Nucleus accumbens (tissue), 56 donors: ENCODE measurements around the gene PGAM5.

ENCODE experiments used
- DNase-seq, 56 donors: peaks; one replicate each; lab custom pipeline; 2025; lab: John Stamatoyannopoulos, UW

The PGAM5 gene

DNA sequence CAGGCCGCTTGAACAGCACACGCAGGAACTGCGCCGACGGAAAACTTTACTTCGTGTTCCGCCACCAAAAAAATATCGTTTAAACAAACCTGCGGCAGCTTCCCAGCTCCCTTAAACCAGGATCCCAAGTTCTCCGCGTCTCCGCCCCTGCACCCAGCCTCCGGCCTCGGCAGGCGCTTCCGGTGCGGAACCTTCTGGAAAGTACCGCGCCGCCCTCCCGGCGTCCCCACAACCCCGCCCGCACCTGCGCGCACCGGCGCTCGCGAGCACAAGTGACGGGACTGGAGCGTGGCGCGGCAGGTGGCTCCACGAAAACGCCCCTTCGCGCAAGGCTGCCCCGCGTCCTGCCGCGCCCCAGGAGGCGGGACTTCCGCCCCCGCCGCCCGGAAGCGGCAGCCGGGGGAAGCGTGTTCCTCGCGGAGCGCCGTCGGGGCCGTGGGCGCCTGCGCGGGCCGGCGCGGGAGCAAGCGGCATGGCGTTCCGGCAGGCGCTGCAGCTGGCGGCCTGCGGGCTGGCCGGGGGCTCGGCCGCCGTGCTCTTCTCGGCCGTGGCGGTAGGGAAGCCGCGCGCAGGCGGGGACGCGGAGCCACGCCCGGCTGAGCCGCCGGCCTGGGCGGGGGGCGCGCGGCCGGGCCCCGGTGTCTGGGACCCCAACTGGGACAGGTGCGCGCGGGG is at the start of gene PGAM5:
Gene PGAM5, plus strand, starts transcription at position 438 of the 675 bp plus-strand sequence. Its CDS starts 35 bp downstream, at position 473.
- DNase-seq, result peak in 55 of 56 donors; percentile 10 to 87 (median 71)

DNA sequence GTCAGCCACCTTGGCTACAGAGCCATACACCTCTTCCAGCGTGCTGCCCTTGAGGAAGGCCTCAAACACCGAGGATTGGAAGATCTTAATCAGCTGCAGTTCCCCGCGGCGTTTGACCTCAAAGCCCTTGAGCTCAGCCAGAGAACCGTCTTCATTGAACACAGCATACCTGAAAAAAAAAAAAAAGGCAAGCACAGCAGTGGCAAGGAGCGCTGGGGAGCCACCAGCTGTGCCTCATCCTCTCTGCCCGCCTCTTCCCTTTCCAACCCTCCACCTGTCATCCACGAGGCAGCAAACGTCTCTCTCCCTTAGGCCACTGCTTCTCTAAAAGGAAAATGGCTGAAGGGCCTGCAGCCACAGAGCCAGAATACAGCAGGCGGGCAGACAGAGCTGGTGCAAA is 49.6 kb upstream of the PGAM5 start:
- no peak for DNase-seq

DNA sequence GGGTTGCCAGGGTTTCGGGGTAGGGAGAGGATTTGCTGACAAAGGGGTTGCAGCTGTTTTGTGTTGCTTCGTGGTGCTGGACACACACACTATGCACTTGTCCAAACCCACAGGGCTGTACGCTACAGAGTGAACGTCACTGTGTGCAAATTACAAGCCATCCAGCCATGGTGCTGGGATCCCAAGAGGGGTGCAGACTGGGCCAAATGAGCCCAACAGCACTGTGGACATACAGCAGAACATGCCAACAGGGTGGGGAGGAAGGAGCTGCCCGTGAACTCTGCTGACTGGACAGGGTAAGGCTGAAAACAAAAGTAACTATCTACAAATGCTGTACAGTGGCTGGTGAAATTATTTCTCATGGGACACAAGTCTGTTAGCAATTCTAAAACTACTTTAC is 48.7 kb upstream of the PGAM5 start:
- no peak for DNase-seq

DNA sequence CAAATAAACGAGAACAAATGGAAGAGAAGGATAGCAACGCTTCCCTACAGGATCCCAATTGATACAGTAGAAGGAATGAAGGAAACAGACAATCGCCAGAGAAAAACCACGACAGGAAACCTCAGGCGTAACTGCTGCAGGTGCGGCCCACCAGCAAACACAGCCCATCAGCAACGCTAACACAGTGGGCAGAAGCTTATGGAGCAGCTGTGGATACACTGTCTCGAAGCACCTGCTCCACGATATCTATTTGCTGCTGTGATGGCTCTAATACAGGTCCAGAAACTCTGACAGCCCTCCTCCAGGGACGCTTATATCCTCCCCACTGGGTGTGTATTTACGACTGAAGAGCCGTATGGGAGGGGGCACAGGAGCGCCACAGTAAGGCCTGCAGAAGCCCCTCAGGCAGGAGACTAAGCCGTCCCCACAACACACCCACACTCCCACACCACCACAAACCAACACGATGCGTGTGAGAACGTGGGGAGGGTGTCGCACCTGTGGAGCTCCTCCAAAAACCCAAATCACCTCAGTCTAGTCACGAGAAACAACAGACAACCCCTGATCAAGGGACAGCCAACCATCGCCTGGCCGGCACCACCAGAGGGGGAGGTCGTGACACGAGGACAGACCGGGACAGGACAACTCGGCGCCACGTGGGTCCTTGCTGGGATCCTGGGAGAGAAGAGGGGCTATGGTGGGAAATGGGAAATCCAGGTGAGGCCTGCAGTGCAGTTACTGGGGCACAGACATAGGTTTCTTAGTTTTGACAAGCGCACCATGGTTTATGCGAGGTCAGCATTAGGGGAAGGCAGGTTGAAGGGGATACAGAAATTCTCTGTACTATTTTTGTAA is 47.5 kb upstream of the PGAM5 start:
- no peak for DNase-seq

DNA sequence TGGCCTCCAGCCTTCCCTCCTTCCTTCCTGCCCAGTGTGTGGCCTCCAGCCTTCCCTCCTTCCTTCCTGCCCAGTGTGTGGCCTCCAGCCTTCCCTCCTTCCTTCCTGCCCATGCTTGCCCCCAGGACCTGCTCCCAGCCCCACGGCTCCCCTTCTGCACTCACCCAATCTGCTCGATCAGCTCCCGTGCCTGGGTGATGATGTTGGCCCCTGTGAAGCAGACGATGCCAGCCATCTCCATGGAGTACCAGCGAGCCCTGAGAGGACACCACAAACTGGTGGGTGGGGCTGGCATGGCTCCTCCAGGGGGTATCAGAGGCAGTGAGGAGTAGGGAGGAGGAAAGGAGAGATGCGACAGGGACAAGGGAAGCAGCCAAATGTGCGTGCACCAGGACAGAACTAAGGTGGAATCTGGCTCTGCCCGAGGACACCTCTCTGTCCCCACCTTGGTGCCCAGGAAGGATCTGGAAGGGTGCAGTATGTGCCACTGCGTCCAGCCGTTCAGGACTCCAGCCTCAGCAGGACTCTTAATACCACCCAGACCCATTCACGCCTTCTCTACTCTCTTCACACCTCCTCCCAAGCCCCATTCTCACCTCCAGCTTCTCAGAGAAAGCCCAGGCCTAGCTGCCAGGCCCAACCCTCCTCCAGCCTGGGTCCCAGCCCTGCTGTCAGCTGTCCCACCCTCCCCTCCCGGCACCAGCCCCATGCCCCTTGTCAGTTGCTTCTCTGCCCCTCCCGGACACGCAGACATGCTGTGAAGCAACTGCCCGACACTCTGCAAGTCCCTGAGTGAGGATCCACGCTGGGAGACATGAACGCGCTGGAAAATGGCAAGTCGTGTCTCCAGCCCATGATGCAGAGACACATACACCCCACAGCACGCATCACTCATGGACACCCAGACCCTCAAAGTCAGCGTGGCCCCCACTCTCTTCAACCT is 46.2 kb upstream of the PGAM5 start:
- DNase-seq, result no peak

DNA sequence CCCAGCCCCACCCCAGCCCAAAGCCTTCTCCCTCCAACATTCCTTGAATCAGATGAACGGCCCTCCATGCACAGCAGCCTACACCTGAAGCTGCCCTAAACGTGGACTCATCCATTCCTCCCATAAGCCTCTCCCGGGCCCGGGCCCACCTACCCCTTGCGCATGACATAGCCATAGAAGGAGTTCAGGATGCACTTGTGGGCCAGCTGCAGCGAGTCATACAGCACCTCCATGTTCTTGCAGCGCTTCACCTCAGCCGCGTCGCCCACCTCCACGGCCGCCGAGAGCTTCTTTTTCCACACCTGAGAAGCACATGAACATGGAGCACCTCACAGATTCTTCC is 45.5 kb upstream of the PGAM5 start:
- no peak for DNase-seq

DNA sequence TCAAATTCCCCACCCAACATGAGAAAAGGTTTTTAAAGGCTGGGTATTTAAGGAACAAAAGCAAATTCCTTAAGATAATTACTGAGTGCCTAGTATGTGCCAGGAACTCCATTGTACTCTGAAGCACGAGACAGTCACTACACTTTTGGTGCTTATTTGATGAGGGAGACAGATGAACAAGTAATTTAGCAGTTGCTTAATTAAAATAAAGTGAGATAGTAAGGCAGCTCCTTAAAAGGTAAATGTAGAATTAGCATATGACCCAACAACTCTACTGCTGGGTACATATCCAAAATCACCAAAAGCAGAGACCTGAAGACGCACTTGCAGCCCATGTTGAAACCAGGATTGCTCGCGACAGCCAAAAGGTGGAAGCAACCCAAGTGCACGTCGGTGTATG is 44.8 kb upstream of the PGAM5 start:
- DNase-seq, result no peak

DNA sequence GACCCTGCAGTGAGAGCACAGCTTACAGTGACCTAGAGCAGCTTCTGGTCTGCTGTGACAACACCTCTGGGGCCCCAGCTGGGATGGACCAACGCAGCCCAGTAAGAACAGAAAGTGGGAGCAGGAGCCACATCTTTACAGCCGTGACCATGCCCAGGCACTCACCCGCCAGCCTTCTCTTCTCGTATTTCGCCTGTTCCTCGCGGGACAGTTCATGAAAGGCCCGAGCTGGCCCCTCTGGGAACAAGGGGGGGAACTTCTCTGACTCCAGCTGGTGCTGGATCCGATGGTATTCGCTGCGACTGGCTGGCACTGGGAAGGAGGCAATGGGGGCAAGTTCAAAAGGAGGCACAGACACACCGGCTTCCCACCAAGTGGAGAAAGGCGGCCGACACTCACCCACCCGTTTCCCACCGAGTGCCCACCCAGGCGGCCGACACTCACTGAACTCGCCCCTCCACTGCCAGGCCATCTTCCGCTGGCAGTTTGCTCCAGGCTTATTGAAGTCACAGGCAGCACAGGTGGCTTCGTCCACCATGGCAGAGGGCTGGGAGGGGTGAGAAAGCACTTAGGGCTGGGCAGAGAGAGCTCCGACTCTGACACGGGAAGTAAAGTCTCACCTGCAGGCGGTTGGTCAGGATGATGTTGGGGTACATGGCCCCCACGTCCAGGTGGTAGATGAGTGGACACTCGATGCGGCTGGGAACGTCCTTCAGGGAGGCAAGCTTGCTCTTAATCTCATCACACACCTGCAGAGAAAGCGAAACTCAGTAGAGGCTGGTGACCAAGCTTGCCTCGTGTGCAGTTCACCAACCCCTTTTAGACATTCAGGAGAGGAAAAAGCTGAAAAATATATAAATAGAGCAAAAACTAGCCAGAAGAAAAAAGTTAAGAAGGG is 42.2 kb upstream of the PGAM5 start:
- no peak for DNase-seq

DNA sequence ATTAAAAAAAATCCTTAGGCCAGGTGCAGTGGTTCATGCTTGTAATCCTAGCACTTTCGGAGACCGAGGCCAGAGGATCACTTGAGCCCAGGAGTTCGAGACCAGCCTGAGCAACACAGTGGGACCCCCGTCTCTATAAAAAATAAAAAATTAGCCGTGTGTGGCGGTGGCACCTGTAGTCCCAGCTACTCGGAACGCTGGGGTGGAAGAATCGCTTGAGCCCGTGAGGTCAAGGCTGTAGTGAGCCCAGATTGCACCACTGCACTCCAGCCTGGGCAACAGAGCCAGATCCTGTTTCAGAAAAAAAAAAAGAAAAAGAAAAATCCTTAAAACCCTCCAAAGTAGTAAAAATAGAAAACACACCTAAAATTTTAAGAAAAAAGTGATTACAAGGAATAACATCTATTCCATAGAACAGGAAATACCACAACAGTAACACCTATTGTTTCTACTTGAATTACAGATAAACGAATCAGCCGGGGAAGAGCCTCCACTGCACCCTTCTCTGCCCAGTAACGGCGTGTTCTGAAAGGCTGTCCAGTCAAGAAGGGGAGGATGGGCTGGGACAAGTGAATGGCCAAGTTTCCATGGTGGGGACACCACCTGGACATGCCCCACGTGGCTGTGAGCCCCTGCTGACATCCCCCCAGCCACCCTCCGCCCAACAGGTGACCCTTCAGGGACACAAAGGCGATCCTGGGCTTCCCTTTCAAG is 41.3 kb upstream of the PGAM5 start:
- no peak for DNase-seq

DNA sequence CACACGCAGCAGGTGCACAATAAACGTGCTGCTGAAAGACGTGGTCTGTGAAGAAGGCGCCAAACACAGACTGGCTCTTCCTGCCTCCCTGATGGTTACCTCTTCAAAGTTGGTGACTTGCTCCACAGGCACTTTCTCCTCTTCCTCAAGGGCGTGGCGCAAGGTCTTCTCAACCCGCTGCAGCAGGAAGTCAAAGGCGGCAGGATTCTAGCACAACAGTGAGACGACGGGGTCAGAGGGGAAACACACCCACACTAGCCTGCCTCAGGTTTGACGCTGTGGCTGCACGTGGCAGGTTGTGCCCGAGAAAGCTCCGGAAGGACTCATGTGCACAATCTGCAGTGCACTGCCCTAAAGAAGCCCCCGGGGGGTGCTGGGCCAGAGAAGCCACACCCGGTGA is 38.5 kb upstream of the PGAM5 start:
- no peak for DNase-seq

DNA sequence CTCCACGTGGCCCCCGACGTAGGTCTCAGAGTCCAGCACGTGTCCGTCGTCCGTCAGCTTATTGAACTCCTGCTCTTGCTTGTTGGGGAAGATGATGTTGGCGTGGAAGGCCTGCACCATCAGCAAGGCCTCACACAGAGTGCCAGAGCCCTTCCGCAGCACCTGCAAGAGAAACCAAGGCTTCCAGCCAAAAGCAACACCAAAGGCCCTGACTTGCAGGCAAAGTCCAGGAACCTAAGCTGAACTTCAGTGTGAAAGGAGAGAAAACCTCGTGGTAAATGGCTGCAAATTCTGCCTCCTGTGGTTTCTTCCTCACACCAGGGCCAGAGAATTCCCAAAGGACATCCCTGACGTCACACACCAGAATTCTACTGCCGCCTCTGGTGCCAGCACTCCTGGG is 38.0 kb upstream of the PGAM5 start:
- no peak for DNase-seq

DNA sequence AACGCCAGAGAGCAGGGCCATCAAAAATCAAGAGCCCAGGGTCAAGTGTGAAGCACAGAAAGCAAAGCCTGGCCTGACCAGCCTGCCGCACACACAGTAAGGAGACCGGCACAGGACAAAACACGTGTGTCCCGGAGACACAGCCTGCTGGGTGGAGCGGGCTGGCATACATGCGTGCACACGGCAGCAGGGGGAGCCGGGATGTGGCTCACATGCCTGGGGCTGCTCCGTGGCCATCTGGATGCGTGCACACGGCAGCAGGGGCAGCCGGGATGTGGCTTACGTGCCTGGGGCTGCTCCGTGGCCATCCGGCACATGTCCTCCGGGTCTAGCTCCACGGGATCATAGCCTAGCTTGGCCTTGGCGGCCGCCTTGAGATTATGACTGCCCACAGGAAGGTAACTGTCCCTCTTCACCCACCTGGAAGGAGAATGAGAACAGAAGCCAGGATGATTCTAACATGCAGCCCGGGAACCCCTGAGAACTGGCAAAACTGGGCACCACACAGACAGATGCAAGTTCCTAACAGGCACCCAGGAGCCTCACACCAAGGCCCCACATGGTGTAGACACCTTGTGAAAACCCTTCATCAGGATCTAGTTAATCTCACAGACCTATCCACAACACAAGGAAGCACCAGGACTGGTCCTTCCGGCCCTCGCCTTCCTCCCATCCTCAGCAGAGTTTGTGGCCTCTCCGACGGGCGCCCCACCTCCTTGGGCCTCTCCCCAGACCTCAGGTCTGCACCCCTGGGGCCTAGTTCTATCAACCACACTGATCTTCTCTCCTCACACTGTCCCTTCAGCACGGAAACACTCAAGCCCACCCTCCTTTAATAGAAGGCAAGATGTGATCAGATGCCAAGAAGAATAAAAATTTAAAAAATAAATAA is 37.1 kb upstream of the PGAM5 start:
- DNase-seq, result no peak

GRCh38 chr12:132674561-132674960 is 36.1 kb upstream of the PGAM5 start:
- DNase-seq, result no peak

- no peak for DNase-seq
Observed at GRCh38 chr12:132675757-132676432, 34.7 kb upstream of the PGAM5 start.

DNA sequence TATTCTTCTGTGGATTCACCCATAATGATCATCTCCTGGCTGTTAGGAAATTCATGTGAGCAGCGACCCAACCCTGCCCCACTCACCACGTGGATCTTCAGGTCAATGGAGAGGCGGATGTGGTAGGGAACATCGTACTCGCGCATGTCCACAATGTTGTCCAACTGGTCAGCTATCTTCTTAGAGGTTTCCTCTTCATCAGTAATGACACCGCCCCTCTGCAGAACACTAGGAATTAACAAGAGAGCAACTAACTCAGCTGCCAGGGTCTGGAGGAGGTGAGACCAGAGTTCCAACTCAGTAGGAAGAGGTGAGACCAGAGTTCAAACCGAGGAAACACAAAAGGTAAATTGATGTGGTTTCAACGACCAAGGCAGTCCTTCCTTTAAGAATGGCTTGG is 33.1 kb upstream of the PGAM5 start:
- DNase-seq, result no peak

DNA sequence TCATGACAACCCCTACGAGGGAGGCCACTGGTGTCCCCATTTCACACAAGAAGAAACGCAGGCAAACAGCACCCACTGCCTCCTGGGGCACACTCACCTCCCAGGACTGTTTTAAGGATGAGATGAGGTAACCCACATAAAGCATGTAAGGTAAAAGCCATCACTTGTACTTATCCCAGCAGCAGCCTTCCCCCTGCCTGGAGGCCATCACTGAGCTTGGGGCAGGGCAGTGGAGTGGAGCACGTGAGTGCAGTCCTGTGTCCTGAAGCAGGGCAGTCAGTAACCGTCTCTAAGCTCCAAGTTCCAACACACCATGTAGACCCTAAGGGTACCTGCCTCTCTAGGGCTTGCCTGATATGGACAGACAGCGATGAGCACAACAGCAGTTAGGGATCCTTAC is 25.2 kb upstream of the PGAM5 start:
- DNase-seq, result no peak

- peak in 5 of 56 donors; percentile 14 to 40 (median 21) for DNase-seq
Observed at GRCh38 chr12:132686825-132687210, 23.8 kb upstream of the PGAM5 start.
